ENCODE data around the gene TAF11L13. TPM values are rescaled to one million over a fixed set of nuclear protein-coding genes. Genes with fewer than 3 reads are reported as not detected.

Gene TAF11L13
- total RNA-seq, 4 donors from 2014 or later: not detected

DNA sequence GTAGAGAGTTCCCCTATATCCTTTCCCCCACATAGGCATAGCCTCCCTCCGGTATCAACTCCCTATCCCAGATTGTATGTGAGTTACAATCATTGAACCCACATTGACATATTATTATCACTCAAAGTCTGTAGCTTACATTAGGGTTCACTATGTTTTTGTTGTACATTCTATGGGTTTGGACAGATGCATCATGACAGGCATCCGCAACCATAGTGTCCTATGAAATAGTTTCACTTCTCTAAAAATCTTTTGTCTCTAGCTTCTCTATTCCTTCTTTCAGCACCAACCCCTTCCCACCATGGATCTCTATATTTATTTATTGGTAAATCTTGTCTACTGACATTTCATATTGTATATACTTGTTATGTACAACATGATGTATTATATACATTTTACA, 33.9 kb downstream of the TAF11L13 start:
- WGBS, 2 donors (ENCODE audit: low coverage in 1 of 2): 83 to 85% methylated on average over 2 of the region's 2 CpGs
- DNase-seq: no peak
- no peak overlapping the region for H3K27ac ChIP-seq
- H3K9me3 ChIP-seq: no peaks in the 10 kb centered on the region
- no peaks in the 10 kb centered on the region for H3K36me3 ChIP-seq
- no peaks in the 10 kb centered on the region for H3K4me1 ChIP-seq
- in situ Hi-C loops (cut with MboI; ENCODE audit: low pct_ligation_motif_present in 1 of 4, low pct_unique_long_range_greater_than_20kb in 1 of 4, low sequenced_read_pairs in 3 of 4): no loop called here
- no peaks in the 10 kb centered on the region for H3K27me3 ChIP-seq
- intact Hi-C loops (cut with DNase I; ENCODE audit: low total_unique reads): no loop called here
- H3K4me3 ChIP-seq: no peak overlapping the region
- TF ChIP-seq, protein P1, sequence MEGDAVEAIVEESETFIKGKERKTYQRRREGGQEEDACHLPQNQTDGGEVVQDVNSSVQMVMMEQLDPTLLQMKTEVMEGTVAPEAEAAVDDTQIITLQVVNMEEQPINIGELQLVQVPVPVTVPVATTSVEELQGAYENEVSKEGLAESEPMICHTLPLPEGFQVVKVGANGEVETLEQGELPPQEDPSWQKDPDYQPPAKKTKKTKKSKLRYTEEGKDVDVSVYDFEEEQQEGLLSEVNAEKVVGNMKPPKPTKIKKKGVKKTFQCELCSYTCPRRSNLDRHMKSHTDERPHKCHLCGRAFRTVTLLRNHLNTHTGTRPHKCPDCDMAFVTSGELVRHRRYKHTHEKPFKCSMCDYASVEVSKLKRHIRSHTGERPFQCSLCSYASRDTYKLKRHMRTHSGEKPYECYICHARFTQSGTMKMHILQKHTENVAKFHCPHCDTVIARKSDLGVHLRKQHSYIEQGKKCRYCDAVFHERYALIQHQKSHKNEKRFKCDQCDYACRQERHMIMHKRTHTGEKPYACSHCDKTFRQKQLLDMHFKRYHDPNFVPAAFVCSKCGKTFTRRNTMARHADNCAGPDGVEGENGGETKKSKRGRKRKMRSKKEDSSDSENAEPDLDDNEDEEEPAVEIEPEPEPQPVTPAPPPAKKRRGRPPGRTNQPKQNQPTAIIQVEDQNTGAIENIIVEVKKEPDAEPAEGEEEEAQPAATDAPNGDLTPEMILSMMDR (IDR thresholded peaks at IDR 0.05): no peak
- TF ChIP-seq POLR2AphosphoS5 (IDR thresholded peaks at IDR 0.05): no peak
- no peak for TF ChIP-seq POLR2A (IDR thresholded peaks at IDR 0.05)
- no peak for TF ChIP-seq EP300 (IDR thresholded peaks at IDR 0.05; ENCODE audit: low read depth)

DNA sequence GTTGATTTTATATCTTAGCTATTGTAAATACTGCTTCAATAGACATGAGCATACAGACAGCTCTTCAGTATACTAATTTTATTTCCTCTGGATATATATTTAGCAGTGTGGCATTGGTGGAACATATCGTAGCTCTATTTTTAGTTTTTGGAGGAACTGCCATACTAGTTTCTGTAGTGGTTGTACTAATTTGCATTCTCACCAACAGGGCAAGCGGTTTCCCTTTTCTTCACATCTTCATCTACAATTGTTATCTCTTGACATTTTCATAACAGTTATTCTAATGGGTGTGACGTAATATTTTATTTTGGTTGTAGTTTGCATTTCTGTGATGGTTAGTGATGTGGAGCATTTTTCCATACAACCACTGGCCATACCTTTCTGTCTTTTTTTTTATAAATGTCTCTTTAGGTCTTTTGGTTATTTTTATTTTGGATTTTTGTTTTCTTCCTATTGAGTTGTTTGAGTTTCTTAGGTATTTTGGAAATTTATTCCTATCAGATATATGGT, 34.9 kb downstream of the TAF11L13 start:
- 72 to 100% methylated on average over 3 of the region's 3 CpGs for WGBS, 2 donors (ENCODE audit: low coverage in 1 of 2)
- Histone ChIP-seq H3K9me3 (no peaks in the 10 kb centered on the region), H3K27ac (no peak overlapping the region), H3K4me3 (no peak overlapping the region), H3K4me1 (no peaks in the 10 kb centered on the region), H3K36me3 (no peaks in the 10 kb centered on the region), H3K27me3 (no peaks in the 10 kb centered on the region)
- intact Hi-C loops (cut with DNase I; ENCODE audit: low total_unique reads) (no loop called here), in situ Hi-C loops (cut with MboI; ENCODE audit: low pct_ligation_motif_present in 1 of 4, low pct_unique_long_range_greater_than_20kb in 1 of 4, low sequenced_read_pairs in 3 of 4) (no loop called here)
- no peak for TF ChIP-seq EP300 (IDR thresholded peaks at IDR 0.05; ENCODE audit: low read depth)
- TF ChIP-seq POLR2A (IDR thresholded peaks at IDR 0.05): no peak
- no peak for TF ChIP-seq POLR2AphosphoS5 (IDR thresholded peaks at IDR 0.05)
- TF ChIP-seq, protein P1 (IDR thresholded peaks at IDR 0.05): no peak
- no peak for DNase-seq

GRCh38 chr5:17670353-17670752, 38.5 kb downstream of the TAF11L13 start:
- in situ Hi-C loops (cut with MboI; ENCODE audit: low pct_ligation_motif_present in 1 of 4, low pct_unique_long_range_greater_than_20kb in 1 of 4, low sequenced_read_pairs in 3 of 4): no loop called here
- Histone ChIP-seq H3K4me1 (no peaks in the 10 kb centered on the region), H3K27ac (no peak overlapping the region), H3K27me3 (no peaks in the 10 kb centered on the region), H3K36me3 (no peaks in the 10 kb centered on the region), H3K9me3 (no peaks in the 10 kb centered on the region), H3K4me3 (no peak overlapping the region)
- no peak for DNase-seq
- intact Hi-C loops (cut with DNase I; ENCODE audit: low total_unique reads): no loop called here
- TF ChIP-seq POLR2AphosphoS5 (IDR thresholded peaks at IDR 0.05) (no peak), POLR2A (IDR thresholded peaks at IDR 0.05) (no peak), EP300 (IDR thresholded peaks at IDR 0.05; ENCODE audit: low read depth) (no peak)
- TF ChIP-seq, protein P1 (IDR thresholded peaks at IDR 0.05): no peak
- 95% methylated on average over 13 of the region's 14 CpGs; no CpG with 5 or more reads in 1 of the 2 donors for WGBS, 2 donors (ENCODE audit: low coverage in 1 of 2)

GRCh38 chr5:17678751-17679324, 47.0 kb downstream of the TAF11L13 start:
- no peak for DNase-seq
- Histone ChIP-seq H3K27ac (no peak overlapping the region), H3K36me3 (no peaks in the 10 kb centered on the region), H3K9me3 (no peaks in the 10 kb centered on the region), H3K4me1 (no peaks in the 10 kb centered on the region), H3K4me3 (no peak overlapping the region), H3K27me3 (no peaks in the 10 kb centered on the region)
- in situ Hi-C loops (cut with MboI; ENCODE audit: low pct_ligation_motif_present in 1 of 4, low pct_unique_long_range_greater_than_20kb in 1 of 4, low sequenced_read_pairs in 3 of 4) (no loop called here), intact Hi-C loops (cut with DNase I; ENCODE audit: low total_unique reads) (no loop called here)
- 71 to 77% methylated on average over 1 to 4 of the region's 4 CpGs for WGBS, 2 donors (ENCODE audit: low coverage in 1 of 2)
- TF ChIP-seq POLR2AphosphoS5 (IDR thresholded peaks at IDR 0.05) (no peak), POLR2A (IDR thresholded peaks at IDR 0.05) (no peak), EP300 (IDR thresholded peaks at IDR 0.05; ENCODE audit: low read depth) (no peak)
- TF ChIP-seq, protein P1 (IDR thresholded peaks at IDR 0.05): no peak
